Fibroblast of skin of abdomen (primary cell): ENCODE measurements around the gene VSTM2B.
"Not testable (repeated sequence)": the region's sequence is repeated elsewhere in the genome, so short reads cannot be mapped to it uniquely, and the experiment has no call there.

Experiments used
- DNase-seq: peaks from one replicate; pipeline ENCODE4 v3.0.0-alpha.2; 2013

VSTM2B gene

GRCh38 chr19:29532097-29532496 lies 6.3 kb downstream of the VSTM2B start:
- no peak for DNase-seq

- DNase-seq = no peak
These were observed 7.2 kb downstream of the VSTM2B start for GRCh38 chr19:29532956-29533355.

- DNase-seq = no peak
These were observed 8.1 kb downstream of the VSTM2B start for GRCh38 chr19:29533578-29534544.

- no peak for DNase-seq
These were observed 9.5 kb downstream of the VSTM2B start for GRCh38 chr19:29535214-29535831.

- no peak for DNase-seq
These were observed 10.3 kb downstream of the VSTM2B start for GRCh38 chr19:29535984-29536508.

- DNase-seq = no peak
These were observed 11.4 kb downstream of the VSTM2B start for GRCh38 chr19:29537181-29537580.

GRCh38 chr19:29537601-29538000 lies 11.8 kb downstream of the VSTM2B start:
- DNase-seq = no peak

- DNase-seq = no peak
These were observed 12.4 kb downstream of the VSTM2B start for GRCh38 chr19:29538146-29538545.

- no peak for DNase-seq
These were observed 12.9 kb downstream of the VSTM2B start for GRCh38 chr19:29538651-29539050.

- DNase-seq = no peak
These were observed 13.3 kb downstream of the VSTM2B start for GRCh38 chr19:29539131-29539530.

GRCh38 chr19:29539670-29540069 lies 13.9 kb downstream of the VSTM2B start:
- DNase-seq = no peak

GRCh38 chr19:29540114-29540513 lies 14.3 kb downstream of the VSTM2B start:
- no peak for DNase-seq

GRCh38 chr19:29541473-29542253 lies 15.9 kb downstream of the VSTM2B start:
- DNase-seq = no peak

- no peak for DNase-seq
These were observed 16.5 kb downstream of the VSTM2B start for GRCh38 chr19:29542327-29542726.

GRCh38 chr19:29542776-29543175 lies 17.0 kb downstream of the VSTM2B start:
- DNase-seq = no peak

GRCh38 chr19:29543381-29543780 lies 17.6 kb downstream of the VSTM2B start:
- no peak for DNase-seq

GRCh38 chr19:29544656-29545360 lies 19.0 kb downstream of the VSTM2B start:
- DNase-seq = no peak

GRCh38 chr19:29545447-29545846 lies 19.7 kb downstream of the VSTM2B start:
- not testable (repeated sequence) for DNase-seq

GRCh38 chr19:29545866-29546582 lies 20.2 kb downstream of the VSTM2B start:
- no peak for DNase-seq

- no peak for DNase-seq
These were observed 20.9 kb downstream of the VSTM2B start for GRCh38 chr19:29546583-29547190.

- no peak for DNase-seq
These were observed 21.7 kb downstream of the VSTM2B start for GRCh38 chr19:29547361-29547960.
